HEK293T (cell line): Measurements from ENCODE around the gene TNFRSF13B.

Experiments used
- CTCF ChIA-PET: fragments of 350-600 bp; formaldehyde crosslinking; extraction: SDS; loops from one replicate; lab custom pipeline; 2021; ENCODE audit warnings: antibody characterized with exemption, inconsistent platforms; lab: Yijun Ruan, JAX
- POLR2A ChIA-PET: fragments of 350-600 bp; formaldehyde crosslinking; extraction: SDS; loops from one replicate; lab custom pipeline; 2020; ENCODE audit warnings: antibody characterized with exemption, inconsistent platforms; lab: Yijun Ruan, JAX
- DNase-seq: peaks from one replicate; pipeline ENCODE4 v3.0.0; 2012; ENCODE audit warnings: mixed read lengths; ENCODE audit errors: extremely low spot score
- ARNT ChIP-seq: fragments of 450-650 bp; IDR thresholded peaks from 2 replicates; pipeline ENCODE4 v1.6.1; 2017; ENCODE audit warnings: mild to moderate bottlenecking
- BHLHE40 ChIP-seq: fragments of 450-650 bp; IDR thresholded peaks from 2 replicates; pipeline ENCODE4 v1.6.1; 2016; ENCODE audit warnings: mild to moderate bottlenecking, moderate library complexity, borderline replicate concordance
- CTBP1 ChIP-seq: fragments of 450-650 bp; IDR thresholded peaks from 2 replicates; pipeline ENCODE4 v1.6.1; 2016; ENCODE audit warnings: borderline replicate concordance
- ELF4 ChIP-seq: fragments of 450-650 bp; IDR thresholded peaks from 2 replicates; pipeline ENCODE4 v1.6.1; 2017; ENCODE audit warnings: antibody characterized with exemption
- FOXA1 ChIP-seq: fragments of 450-650 bp; IDR thresholded peaks from 2 replicates; pipeline ENCODE4 v1.6.1; 2016; ENCODE audit warnings: mild to moderate bottlenecking
- FOXK2 ChIP-seq: fragments of 450-650 bp; IDR thresholded peaks from 2 replicates; pipeline ENCODE4 v1.6.1; 2016; ENCODE audit warnings: mild to moderate bottlenecking
- FOXM1 ChIP-seq: fragments of 450-650 bp; IDR thresholded peaks from 2 replicates; pipeline ENCODE4 v1.6.1; 2017; ENCODE audit warnings: mild to moderate bottlenecking, borderline replicate concordance
- HDGF ChIP-seq: fragments of 450-650 bp; IDR thresholded peaks from 2 replicates; pipeline ENCODE4 v1.6.1; 2017; ENCODE audit warnings: antibody characterized with exemption, borderline replicate concordance
- L3MBTL2 ChIP-seq: fragments of 450-650 bp; conservative IDR thresholded peaks from 2 replicates; pipeline ENCODE4 v1.6.1; 2016; ENCODE audit warnings: mild to moderate bottlenecking
- LEF1 ChIP-seq: fragments of 450-650 bp; IDR thresholded peaks from 2 replicates; pipeline ENCODE4 v1.6.1; 2017; ENCODE audit warnings: mild to moderate bottlenecking, borderline replicate concordance
- NFRKB ChIP-seq: fragments of 450-650 bp; IDR thresholded peaks from 2 replicates; pipeline ENCODE4 v1.6.1; 2016; ENCODE audit warnings: mild to moderate bottlenecking, moderate library complexity
- PKNOX1 ChIP-seq: fragments of 450-650 bp; IDR thresholded peaks from 2 replicates; pipeline ENCODE4 v1.6.1; 2016
- SP1 ChIP-seq: fragments of 450-650 bp; IDR thresholded peaks from 2 replicates; pipeline ENCODE4 v1.6.1; 2017
- SUZ12 ChIP-seq: fragments of 450-650 bp; IDR thresholded peaks from 2 replicates; pipeline ENCODE4 v1.6.1; 2016; ENCODE audit warnings: mild to moderate bottlenecking
- TARDBP ChIP-seq: fragments of 450-650 bp; IDR thresholded peaks from 2 replicates; pipeline ENCODE4 v1.6.1; 2016
- ZNF384 ChIP-seq: fragments of 450-650 bp; IDR thresholded peaks from 2 replicates; pipeline ENCODE4 v1.6.1; 2016

TNFRSF13B gene

GRCh38 chr17:16953347-16953746 lies 18.6 kb downstream of the TNFRSF13B start:
- no peak for DNase-seq
- POLR2A ChIA-PET, result no interaction called here
- no peak for TF ChIP-seq SP1
- no peak for TF ChIP-seq NFRKB
- no peak for TF ChIP-seq HDGF
- TF ChIP-seq LEF1, result no peak
- TF ChIP-seq FOXM1, result no peak
- TF ChIP-seq ELF4, result no peak
- no peak for TF ChIP-seq FOXK2
- TF ChIP-seq CTBP1, result no peak
- TF ChIP-seq L3MBTL2, result no peak
- no peak for TF ChIP-seq ARNT
- no peak for TF ChIP-seq FOXA1
- TF ChIP-seq BHLHE40, result no peak
- TF ChIP-seq TARDBP, result no peak
- TF ChIP-seq ZNF384, result no peak
- TF ChIP-seq PKNOX1, result no peak
- TF ChIP-seq SUZ12, result no peak
- CTCF ChIA-PET, result no interaction called here

GRCh38 chr17:16952401-16952800 lies 19.5 kb downstream of the TNFRSF13B start:
- no peak for DNase-seq
- CTCF ChIA-PET, result no interaction called here
- POLR2A ChIA-PET, result no interaction called here
- TF ChIP-seq FOXM1 (no peak), HDGF (no peak), FOXA1 (no peak), ZNF384 (no peak), NFRKB (no peak), ELF4 (no peak), L3MBTL2 (no peak), TARDBP (no peak), SP1 (no peak), LEF1 (no peak), FOXK2 (no peak), PKNOX1 (no peak), ARNT (no peak), CTBP1 (no peak), SUZ12 (no peak), BHLHE40 (no peak)

GRCh38 chr17:16950488-16950887 lies 21.4 kb downstream of the TNFRSF13B start:
- POLR2A ChIA-PET, result no interaction called here
- TF ChIP-seq CTBP1, result no peak
- no peak for TF ChIP-seq ELF4
- no peak for TF ChIP-seq BHLHE40
- no peak for TF ChIP-seq HDGF
- TF ChIP-seq ARNT, result no peak
- TF ChIP-seq SUZ12, result no peak
- TF ChIP-seq TARDBP, result no peak
- TF ChIP-seq NFRKB, result no peak
- no peak for TF ChIP-seq ZNF384
- no peak for TF ChIP-seq L3MBTL2
- no peak for TF ChIP-seq SP1
- no peak for DNase-seq
- CTCF ChIA-PET, result no interaction called here

- ChIA-PET CTCF (no interaction called here), POLR2A (no interaction called here)
- DNase-seq, result no peak
- TF ChIP-seq HDGF, result no peak
- no peak for TF ChIP-seq FOXA1
- no peak for TF ChIP-seq SUZ12
- no peak for TF ChIP-seq SP1
- TF ChIP-seq ZNF384, result no peak
- no peak for TF ChIP-seq L3MBTL2
- TF ChIP-seq ARNT, result no peak
- TF ChIP-seq BHLHE40, result no peak
- no peak for TF ChIP-seq ELF4
- TF ChIP-seq PKNOX1, result no peak
- no peak for TF ChIP-seq NFRKB
- no peak for TF ChIP-seq LEF1
- TF ChIP-seq FOXK2, result no peak
- TF ChIP-seq FOXM1, result no peak
- no peak for TF ChIP-seq TARDBP
- no peak for TF ChIP-seq CTBP1
Measured at GRCh38 chr17:16948587-16949376, 23.1 kb downstream of the TNFRSF13B start.

- no peak for DNase-seq
- TF ChIP-seq SP1, result no peak
- TF ChIP-seq NFRKB, result no peak
- TF ChIP-seq FOXK2, result no peak
- no peak for TF ChIP-seq BHLHE40
- no peak for TF ChIP-seq LEF1
- TF ChIP-seq L3MBTL2, result no peak
- TF ChIP-seq PKNOX1, result no peak
- TF ChIP-seq FOXA1, result no peak
- no peak for TF ChIP-seq CTBP1
- TF ChIP-seq ZNF384, result no peak
- no peak for TF ChIP-seq TARDBP
- no peak for TF ChIP-seq SUZ12
- no peak for TF ChIP-seq HDGF
- no peak for TF ChIP-seq ARNT
- TF ChIP-seq FOXM1, result no peak
- TF ChIP-seq ELF4, result no peak
- CTCF ChIA-PET, result no interaction called here
- POLR2A ChIA-PET, result interaction anchor here (0.6 kb wide), 1 partner anchor 391 kb away, joined by 3 read pairs; no protein-coding TSS in a partner anchor
Measured at GRCh38 chr17:16947470-16947869, 24.4 kb downstream of the TNFRSF13B start.
